ENCODE data around the gene C9orf43. TPM values are rescaled to one million over a fixed set of nuclear protein-coding genes. Genes with fewer than 3 reads are reported as not detected.
"Not testable (repeated sequence)": the region's sequence is repeated elsewhere in the genome, so short reads cannot be mapped to it uniquely, and the experiment has no call there.

The C9orf43 gene
- total RNA-seq, 1 donor from 2014 or later: 0.35 TPM

DNA sequence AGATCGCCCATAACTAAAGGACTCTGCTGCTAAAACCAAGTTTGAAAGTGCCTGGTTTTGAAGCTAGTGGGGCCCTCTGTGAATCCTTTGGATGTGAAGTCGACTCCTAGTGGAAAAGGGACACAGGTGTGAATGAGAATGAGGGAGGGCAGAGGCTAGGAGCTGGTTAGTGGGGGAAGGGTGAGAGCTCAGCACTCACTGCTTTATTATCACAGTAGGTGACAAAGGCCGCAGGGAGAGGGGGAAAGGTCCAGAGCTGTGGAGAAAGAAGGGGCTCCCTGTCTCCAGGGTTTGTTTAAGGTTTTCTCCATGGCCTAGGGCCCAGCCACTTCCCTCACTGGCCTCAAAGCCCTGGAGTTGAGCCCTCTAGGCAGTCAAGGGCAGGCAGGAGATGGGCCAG is 37.3 kb upstream of the C9orf43 start:
- TF ChIP-seq, protein P1, sequence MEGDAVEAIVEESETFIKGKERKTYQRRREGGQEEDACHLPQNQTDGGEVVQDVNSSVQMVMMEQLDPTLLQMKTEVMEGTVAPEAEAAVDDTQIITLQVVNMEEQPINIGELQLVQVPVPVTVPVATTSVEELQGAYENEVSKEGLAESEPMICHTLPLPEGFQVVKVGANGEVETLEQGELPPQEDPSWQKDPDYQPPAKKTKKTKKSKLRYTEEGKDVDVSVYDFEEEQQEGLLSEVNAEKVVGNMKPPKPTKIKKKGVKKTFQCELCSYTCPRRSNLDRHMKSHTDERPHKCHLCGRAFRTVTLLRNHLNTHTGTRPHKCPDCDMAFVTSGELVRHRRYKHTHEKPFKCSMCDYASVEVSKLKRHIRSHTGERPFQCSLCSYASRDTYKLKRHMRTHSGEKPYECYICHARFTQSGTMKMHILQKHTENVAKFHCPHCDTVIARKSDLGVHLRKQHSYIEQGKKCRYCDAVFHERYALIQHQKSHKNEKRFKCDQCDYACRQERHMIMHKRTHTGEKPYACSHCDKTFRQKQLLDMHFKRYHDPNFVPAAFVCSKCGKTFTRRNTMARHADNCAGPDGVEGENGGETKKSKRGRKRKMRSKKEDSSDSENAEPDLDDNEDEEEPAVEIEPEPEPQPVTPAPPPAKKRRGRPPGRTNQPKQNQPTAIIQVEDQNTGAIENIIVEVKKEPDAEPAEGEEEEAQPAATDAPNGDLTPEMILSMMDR (IDR thresholded peaks at IDR 0.05): no peak
- H3K4me3 ChIP-seq: no peak overlapping the region
- intact Hi-C loops (cut with DNase I): no loop called here

DNA sequence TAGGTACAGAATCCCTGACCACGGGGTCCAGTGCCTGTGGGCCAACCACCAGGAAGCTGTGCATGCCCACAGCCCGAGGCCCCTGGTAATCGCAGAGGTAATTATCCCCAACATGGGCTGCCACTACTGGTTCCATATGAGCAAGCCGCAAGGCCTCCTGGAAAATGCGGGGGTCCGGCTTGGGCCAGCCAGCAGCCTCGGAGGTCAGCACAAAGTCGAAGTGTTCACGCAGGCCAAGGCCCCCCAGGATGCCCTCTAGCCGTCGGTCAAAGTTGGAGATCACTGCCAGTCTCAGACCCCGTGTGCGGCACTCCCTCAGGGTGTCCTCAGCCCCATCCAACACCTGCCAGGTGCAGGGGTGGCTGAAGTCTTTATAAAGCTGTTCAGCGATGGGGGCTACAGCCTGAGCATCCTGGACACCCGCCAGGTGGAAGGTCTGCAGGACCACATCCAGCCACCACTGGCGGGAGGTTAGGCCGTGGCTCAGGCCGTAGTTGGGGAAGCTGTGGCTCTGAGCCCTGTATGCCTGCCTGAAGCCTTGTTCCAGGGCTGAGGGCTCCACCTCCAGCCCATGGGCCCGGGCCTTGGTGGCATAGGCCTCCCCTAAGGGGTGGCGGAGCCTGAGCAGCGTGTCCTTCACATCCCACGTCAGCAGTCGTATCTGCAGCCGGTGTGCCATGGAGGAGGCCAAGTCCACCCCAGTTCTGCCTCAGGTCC is 36.7 kb upstream of the C9orf43 start:
- DNase-seq (no peak), ATAC-seq (no peak)
- H3K36me3 ChIP-seq: peaks cover 9% of the 10 kb centered on the region
- TF ChIP-seq, protein P1 (IDR thresholded peaks at IDR 0.05): no peak
- no peaks in the 10 kb centered on the region for H3K4me1 ChIP-seq
- intact Hi-C loops (cut with DNase I): no loop called here
- no peaks in the 10 kb centered on the region for H3K9me3 ChIP-seq
- H3K27me3 ChIP-seq (ENCODE audit: low read depth): no peaks in the 10 kb centered on the region
- no peak overlapping the region for H3K4me3 ChIP-seq
- H3K27ac ChIP-seq: no peak overlapping the region

More for the DNA sequence above, 37.3 kb upstream of the C9orf43 start:
- Histone ChIP-seq H3K36me3 (peaks cover 9% of the 10 kb centered on the region), H3K4me1 (no peaks in the 10 kb centered on the region), H3K9me3 (no peaks in the 10 kb centered on the region), H3K27me3 (ENCODE audit: low read depth) (no peaks in the 10 kb centered on the region), H3K27ac (no peak overlapping the region)
- DNase-seq (no peak), ATAC-seq (no peak)

GRCh38 chr9:113375057-113376023 is 35.2 kb upstream of the C9orf43 start:
- ATAC-seq (peak in 1 of 2 donors; percentile 10), DNase-seq (no peak)
- no peaks in the 10 kb centered on the region for H3K27me3 ChIP-seq (ENCODE audit: low read depth)
- H3K9me3 ChIP-seq: no peaks in the 10 kb centered on the region
- intact Hi-C loops (cut with DNase I): no loop called here
- H3K4me3 ChIP-seq: peak overlapping the region; percentile 74
- H3K27ac ChIP-seq: no peak overlapping the region
- TF ChIP-seq, protein P1 (IDR thresholded peaks at IDR 0.05): no peak
- peaks cover 9% of the 10 kb centered on the region for H3K36me3 ChIP-seq
- no peaks in the 10 kb centered on the region for H3K4me1 ChIP-seq

GRCh38 chr9:113376634-113377567 is 33.6 kb upstream of the C9orf43 start, which contains the start of gene HDHD3:
Gene HDHD3, minus strand, starts transcription at chr9:113376986. Its CDS starts 2,632 bp downstream, at chr9:113374354.
- intact Hi-C loops (cut with DNase I): no loop called here
- Histone ChIP-seq H3K27me3 (ENCODE audit: low read depth) (no peaks in the 10 kb centered on the region), H3K36me3 (peaks cover 9% of the 10 kb centered on the region), H3K4me1 (no peaks in the 10 kb centered on the region), H3K27ac (peak within 1 kb of the TSS; percentile 79), H3K9me3 (no peaks in the 10 kb centered on the region), H3K4me3 (peak within 1 kb of the TSS; percentile 74)
- DNase-seq: peak; percentile 81
- TF ChIP-seq, protein P1 (IDR thresholded peaks at IDR 0.05): no peak
- ATAC-seq: peak; percentile 90 to 97

- intact Hi-C loops (cut with DNase I); H3K36me3 ChIP-seq; H3K4me3 ChIP-seq; ATAC-seq; H3K9me3 ChIP-seq; H3K27me3 ChIP-seq (ENCODE audit: low read depth); H3K4me1 ChIP-seq; DNase-seq; H3K27ac ChIP-seq: not testable (repeated sequence)
Measured at GRCh38 chr9:113379094-113379828, 31.3 kb upstream of the C9orf43 start.

DNA sequence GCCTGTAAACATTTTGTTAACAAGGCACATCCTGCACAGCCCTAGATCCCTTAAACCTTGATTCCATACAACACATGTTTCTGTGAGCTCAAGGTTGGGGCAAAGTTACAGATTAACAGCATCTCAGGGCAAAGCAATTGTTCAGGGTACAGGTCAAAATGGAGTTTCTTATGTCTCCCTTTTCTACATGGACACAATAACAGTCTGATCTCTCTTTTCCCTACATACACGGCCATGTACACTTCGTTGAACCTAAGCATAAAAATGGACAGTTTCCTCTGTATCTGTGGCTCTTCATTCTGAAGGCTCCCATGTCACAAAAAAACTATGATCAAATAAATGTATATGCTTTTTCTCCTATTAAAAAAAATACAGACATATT is 30.7 kb upstream of the C9orf43 start:
- ATAC-seq; H3K9me3 ChIP-seq; H3K4me3 ChIP-seq; H3K4me1 ChIP-seq; DNase-seq; H3K36me3 ChIP-seq; H3K27me3 ChIP-seq (ENCODE audit: low read depth); intact Hi-C loops (cut with DNase I); H3K27ac ChIP-seq: not testable (repeated sequence)

All from lower lobe of right lung (tissue), 2 donors.